Posterior vena cava (tissue), 2 donors: ENCODE results near the gene MAD1L1. TPM values are rescaled to one million over a fixed set of nuclear protein-coding genes. Genes with fewer than 3 reads are reported as not detected.
A peak's percentile ranks its signal among the peaks of the same experiment; 100 is the strongest.

Experiments
- DNase-seq: peaks from one replicate; pipeline ENCODE4 v3.0.0-alpha.2; 2020; ENCODE audit warnings: low spot score
- intact Hi-C, 2 donors: fragments of 100-400 bp; cut with DNase I; formaldehyde crosslinking; loops; one replicate each; pipeline versions ENCODE4 v1.14.1 to v1.14.2; 2022 to 2023
- total RNA-seq, 2 donors: library from RNA; stranded (reverse); fragmentation: NEBNext Ultra II Directional; extraction: Animal tissue kit (Norgen Biotek cat#: 25700); gene quantifications; one replicate each; pipeline ENCODE4 v1.2.1, GENCODE V29; 2021
- donor health status: DM: yes; HTN: yes; CAD: no.
- donor health status: DM: yes; HTN: yes; CAD: no.

MAD1L1 gene
- total RNA-seq, 2 donors from 2014 or later: 17.3 to 24.7 TPM

DNA sequence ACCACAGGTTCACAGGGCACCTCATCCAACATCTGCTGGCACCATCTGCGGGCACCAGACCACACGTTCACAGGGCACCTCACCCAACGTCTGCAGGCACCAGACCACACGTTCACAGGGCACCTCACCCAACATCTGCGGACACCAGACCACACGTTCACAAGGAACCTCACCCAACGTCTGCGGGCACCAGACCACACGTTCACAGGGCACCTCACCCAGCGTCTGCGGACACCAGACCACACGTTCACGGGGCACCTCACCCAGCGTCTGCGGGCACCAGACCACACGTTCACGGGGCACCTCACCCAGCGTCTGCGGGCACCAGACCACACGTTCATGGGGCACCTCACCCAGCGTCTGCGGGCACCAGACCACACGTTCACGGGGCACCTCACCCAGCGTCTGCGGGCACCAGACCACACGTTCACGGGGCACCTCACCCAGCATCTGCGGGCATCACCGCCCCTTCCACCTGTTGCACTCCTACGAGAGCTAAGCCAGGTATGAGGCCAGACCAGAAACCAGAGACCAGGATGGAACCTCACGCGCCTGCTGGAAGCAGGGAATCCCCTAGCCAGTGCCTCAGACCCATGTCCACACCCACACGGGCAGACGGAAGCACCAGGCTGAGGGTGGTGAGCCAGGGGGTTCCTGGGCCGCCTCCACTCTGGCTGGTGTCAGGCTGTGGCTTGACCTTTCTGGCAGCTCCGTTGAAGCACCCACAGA lies 182.8 kb downstream of the MAD1L1 start:
- peak; percentile 13 for DNase-seq
- intact Hi-C loops: no loop called here

DNA sequence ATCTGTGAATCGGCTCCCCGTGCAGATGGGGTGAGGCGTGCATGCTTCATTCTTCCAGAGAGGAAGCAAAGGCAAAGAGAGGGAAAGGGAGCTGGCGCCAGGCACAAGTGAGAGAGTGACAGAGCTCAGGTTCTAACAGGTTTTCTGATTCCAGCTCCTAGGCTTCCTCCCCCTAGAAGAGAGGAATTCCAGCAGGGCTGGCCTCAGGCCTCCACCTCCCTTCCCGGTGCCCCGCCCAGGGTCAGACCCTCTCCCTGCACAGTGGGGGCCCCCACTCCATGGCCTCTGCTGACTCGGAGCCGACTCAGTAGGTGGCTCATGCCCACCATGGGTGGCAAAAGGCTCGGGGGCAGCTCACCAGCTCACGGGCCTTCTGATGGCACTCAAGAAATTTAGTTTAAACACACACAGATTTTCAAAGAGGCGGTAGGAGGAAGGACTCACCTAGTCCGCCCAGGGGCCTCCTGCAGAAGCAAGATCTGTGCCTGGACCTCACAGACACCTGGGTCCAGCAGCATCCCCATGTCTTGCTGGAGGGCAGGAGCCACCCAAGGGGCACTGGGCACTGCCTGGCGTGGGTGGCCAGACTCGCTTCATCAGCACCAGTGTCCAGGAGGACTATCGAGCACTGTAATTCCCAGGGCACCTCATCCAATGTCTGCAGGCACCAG lies 183.5 kb downstream of the MAD1L1 start:
- peak; percentile 76 for DNase-seq
- intact Hi-C loops: no loop called here

DNA sequence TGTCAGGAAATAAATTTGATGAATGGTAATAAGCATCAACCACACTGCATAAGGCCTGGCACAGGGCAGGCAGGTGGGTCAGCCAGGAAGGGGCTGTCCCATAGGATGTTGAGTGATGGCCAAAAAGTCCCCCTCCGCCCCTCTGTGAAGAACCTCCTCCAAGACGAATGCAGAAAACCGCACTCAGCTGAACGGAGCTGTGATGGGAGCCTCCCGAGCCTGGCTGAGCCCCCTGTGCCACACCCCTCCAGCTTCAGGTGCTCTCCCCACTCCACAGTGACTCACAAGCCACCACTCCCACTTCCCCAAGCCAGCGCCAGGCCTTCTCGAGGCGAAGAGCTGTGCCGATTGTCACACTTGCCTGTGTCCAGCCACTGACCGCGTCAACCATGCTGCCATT lies 184.2 kb downstream of the MAD1L1 start:
- DNase-seq: peak; percentile 53

DNA sequence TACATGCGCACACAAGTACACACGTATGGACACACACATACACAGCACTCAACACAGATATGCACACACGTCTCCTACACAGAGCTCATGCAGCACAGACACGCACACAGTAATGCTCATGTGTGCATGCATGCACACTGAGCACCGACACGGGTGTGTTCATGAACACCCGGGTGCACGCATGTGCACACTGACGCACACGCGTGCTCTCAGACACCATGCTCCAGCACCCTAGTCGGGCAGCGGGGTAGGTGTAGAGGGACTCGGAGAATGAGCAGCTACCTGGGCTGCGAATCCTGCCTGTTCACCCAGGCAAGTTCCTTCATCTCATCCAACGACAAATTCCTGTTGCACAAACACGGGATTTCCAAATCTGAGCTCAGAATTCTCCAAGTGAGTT lies 184.7 kb downstream of the MAD1L1 start:
- peak; percentile 53 for DNase-seq
- intact Hi-C loops: no loop called here

More for the DNA sequence above, 184.2 kb downstream of the MAD1L1 start:
- intact Hi-C loops: no loop called here

DNA sequence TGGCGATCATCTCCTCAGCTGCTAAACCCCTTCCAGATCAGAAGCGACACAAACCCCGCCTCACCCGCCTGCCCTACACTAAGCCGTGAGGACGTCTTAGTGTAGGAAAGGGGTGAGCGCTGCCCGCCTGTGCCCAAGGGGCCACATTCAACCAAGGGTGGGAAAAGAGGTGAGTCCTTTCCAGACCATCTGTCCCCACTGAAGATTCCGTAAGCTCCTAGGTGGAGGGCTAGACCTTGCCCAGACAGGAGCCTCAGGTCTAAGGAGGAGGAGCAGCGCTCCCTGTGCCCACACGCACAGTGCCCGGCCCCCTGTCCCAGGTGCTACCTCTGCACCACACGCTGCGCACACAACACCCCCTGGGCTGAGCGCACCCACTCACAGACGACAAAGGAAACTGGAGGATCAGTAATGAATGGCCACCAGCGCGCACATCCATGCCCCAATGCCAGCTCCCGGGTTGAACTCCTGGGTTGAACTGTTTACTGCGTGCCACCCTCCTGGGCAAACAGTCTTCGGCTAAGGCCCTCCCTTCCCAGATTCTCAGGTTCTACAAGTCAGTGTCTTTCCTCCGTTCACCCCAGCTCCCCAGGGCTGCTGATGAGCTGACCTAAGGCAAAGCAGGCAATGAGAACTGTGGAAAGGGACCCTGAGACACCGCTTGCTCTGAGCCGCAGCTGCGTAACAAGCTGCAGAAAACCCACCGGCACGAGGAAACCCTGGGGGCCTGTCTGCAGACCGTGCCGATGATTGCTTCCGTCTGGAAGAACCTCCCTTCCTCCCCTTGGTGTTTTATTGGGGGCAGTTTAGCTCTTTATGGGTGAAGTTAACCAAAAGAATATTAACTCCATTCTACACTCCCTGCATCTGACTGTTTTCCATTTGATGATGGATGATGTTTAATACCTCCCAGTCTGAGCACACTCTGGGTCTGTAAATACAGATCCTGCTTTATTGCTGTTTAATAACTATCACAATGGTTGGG lies 185.9 kb downstream of the MAD1L1 start:
- DNase-seq: peak; percentile 62

DNA sequence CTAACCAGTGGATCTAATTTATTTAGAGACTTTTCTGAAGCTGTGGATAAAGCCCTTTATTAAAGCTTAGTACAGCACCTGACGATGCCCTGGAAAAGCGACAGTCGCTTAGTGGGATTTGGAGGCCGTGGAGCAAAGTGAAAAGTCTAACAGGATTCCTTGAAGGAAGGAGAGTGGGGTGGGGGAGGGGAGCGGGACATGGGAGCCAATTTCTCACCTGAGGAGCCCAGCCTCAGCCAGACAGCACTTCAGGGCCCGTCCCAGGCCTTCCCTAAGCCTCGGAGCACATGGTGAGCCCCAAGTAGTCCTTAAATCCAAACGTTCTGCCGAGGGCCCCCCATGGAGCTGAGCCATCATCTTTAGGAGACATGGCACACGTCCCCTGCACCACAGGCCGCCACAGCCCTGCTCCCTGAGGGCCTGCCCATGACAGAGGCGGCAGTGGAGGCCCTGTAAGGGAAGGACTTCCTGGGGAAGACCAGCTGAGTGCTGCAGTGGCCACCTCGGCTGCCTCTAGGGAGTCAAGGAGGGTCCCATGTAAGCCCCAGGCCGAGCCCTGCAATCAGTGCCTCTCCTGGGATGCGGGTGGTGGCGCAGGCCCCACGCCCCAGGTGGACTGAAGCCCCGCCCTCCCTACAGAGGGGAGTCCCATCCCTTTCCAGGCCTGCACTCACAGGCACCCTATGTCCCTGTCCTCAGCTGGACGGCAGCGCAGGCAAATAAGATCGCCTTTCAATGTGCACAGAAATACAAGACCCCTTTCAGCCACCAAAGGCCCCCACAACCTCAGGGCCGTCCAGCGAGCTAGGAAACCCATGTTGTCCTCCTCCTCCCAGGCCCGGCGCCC lies 187.0 kb downstream of the MAD1L1 start:
- intact Hi-C loops: no loop called here
- peak; percentile 75 for DNase-seq

More for the DNA sequence above, 185.9 kb downstream of the MAD1L1 start:
- intact Hi-C loops: no loop called here

DNA sequence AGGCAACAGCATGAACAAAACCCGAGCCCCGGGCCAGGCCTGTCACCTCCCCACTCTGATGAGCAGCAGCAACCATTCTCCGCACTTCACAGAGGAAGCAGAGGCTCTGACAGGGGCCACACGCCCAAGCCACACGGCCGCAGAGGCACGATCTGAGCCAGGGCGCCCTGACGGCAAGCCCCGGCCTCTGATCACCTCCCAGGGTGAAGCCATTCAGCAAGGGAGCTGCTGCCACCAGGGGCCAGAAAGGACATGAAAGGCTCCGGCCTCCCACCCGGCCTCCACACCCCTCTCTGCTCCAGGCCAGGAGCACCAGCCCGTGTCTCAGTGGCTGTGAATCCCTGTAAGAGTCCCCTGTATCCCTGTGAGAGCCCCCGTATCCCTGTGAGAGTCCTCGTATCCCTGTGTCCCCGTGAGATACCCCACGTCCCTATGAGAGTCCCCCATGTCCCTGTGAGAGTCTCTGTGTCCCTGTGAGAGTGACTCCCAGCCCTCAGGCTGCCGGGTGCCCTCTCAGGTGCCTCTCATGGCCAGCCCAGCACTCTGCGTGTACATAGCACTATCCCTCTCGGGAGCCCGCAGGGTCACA lies 187.8 kb downstream of the MAD1L1 start:
- intact Hi-C loops: no loop called here
- DNase-seq: peak; percentile 69

DNA sequence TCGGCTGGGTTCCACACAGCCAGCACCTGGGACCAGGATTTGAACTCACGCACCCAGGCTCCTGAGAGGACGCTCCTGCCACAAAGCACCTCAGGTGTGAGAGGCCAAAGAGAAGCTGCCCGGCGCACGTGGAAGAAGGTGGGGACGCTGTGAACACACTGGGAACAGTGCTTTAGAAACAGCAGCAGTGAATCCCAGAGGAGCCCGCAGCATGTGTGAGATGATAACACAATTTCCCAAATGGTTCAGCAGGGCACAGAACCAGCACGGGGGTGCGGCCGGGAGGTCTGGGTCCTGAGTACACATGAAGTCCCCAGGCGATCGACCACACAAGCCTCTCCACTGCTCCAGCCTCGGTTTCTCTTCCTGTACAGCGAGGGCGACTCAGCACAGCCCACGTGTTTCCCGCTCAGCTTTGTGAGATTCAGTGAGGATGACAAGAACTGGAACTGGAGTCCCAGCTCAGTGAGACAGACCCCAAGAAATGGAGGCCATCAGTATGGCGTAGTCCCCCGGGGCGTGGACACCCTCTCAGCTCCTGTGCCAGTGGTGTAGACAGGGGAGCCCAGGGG lies 188.3 kb downstream of the MAD1L1 start:
- peak; percentile 77 for DNase-seq

DNA sequence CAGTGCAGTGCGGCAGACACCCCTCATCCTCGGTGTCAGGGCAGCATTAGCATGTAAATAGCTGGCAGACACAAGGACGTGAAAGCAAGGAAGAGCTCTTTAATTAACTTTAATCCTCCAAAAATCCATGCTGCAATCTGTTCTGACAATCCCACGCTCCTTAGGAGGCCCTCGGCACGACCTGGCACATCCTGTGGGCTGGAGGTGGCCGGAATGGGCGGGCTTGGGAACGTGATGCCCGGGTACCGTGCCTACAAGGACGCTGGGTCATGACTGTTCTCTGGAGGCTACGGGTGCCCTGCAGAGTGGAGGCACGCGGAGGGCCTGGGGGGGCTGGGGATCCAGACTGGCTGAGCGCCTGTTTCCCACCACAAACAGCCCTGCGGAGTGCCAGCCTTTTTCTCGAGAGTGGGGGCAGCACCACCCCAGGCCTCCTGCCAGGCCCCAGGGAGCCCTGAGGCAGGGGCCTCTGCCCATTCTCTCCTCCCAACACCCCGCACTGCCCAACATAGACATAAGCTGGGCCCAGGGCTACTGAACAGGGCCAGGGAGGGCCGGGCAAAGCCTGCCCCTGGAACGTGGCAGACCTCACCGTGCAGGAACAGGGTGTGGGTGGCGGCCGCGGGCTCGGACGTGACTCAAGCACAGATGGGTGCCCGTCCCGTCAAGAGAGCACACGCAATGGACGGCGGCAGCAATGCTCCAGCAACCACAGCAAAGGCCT lies 189.3 kb downstream of the MAD1L1 start:
- intact Hi-C loops: loop anchor here in 1 of 2 donors (2.0 kb wide), 1 partner anchor 41 kb away; no protein-coding TSS in a partner anchor
- peak; percentile 67 for DNase-seq

More for the DNA sequence above, 188.3 kb downstream of the MAD1L1 start:
- intact Hi-C loops: no loop called here

DNA sequence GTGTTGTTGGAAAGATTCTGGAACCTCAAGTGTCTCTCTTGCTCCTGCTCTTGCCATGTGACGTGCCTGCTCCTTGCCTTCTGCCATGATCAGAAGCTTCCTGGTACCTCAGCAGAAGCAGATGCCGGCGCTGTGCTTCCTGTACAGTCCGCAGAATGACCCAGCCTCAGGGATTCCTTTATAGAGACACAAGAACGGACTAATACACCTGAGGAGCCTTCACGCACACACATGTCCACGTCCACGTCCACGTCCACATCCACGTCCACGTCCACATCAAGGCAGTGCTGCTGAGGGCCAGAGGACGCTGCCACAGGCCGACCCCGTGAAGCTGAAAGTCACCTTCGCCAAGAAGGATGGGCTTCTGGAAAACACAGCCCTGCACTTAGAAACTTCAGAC lies 190.1 kb downstream of the MAD1L1 start:
- intact Hi-C loops: loop anchor here in 1 of 2 donors (2.0 kb wide), 1 partner anchor 40 kb away; no protein-coding TSS in a partner anchor
- peak; percentile 29 for DNase-seq

DNA sequence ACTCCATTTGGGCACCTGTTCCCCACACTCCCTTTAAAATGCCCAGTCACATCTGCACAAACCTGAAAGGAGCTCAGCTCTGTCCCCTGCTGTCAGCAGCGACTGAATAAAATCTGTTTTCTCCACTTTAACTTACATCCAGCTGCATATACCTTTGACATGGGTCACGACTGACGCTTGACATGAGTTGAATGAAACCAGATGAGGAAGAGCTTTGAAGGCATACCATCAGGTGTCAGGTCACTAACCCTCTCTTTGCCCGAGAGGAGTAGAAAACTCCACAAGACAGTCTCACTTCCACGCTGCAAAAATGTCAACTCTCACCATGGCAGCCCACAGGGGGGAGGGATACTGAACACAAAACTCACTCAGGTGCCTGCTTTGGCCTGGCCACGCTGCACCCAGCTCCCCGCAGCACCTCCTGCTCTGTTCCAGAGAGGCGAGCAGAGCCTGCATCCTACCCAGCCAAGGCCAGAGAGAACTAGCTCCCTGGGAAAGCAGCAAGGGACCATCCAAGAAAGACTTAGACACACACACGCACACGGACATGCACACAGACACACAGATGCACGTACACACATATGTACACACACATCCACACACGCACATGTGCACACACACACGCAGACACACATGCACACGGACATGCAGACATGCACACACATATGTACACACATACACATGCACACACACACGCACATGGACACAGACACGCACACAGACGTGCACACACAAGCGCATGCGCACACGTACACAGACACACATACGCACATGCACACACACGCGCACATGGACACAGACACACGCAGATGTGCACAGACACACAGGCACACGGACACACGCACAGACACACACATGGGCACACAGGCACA lies 191.0 kb downstream of the MAD1L1 start:
- DNase-seq: peak; percentile 30

DNA sequence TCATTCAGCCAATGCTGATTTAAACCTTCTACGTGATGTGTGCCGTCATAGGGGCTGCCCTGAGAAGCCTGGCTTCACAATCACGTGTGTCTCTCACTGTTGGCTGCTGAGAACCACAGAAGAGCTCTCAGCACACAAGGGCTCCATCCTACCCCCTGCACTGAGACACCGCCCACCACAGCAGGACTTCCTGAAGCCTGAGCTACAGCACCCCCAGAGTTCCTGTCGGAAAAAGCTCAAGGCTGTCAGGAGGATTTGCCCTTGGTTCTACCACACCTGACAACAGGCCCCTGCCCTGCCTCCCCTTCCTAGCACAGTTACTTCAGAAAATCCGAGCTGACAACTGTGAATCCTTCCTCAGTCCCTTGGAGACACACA lies 191.9 kb downstream of the MAD1L1 start:
- peak; percentile 31 for DNase-seq
- intact Hi-C loops: no loop called here

More for the DNA sequence above, 191.0 kb downstream of the MAD1L1 start:
- intact Hi-C loops: loop anchor here in 1 of 2 donors (2.0 kb wide), 1 partner anchor 39 kb away; no protein-coding TSS in a partner anchor

DNA sequence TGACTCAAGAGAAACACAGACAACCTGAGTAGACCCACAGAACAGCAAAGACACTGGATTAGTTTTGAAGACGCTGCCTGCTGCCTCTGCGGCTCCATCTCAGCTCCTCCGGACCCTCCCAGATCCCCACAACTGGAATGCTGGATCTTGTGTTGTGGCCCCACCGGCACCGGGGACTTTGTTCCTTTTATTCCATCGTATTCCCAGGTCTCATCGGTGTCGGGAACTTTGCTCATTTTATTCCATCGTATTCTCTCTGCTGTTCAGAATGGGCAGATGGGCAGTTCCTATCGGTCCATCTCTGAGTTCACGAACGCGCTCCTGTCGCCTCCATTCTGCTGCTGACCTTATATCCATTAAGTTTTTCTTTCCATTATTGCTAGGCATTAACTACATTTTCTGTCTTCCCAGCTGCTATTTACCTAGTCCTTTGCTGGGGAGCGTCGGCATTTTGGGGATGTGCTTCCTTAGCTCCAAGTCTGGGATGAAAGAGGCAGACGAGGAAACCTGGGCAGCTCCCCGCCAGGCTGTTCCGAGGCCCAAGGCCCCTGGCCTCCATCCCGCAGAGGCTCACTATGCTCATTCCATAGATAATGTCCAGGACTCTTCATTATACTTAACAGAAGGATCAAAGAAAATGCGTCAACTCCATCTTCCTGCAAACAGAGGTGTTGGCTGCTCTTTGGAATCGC lies 192.4 kb downstream of the MAD1L1 start:
- DNase-seq: peak; percentile 45
- intact Hi-C loops: no loop called here

DNA sequence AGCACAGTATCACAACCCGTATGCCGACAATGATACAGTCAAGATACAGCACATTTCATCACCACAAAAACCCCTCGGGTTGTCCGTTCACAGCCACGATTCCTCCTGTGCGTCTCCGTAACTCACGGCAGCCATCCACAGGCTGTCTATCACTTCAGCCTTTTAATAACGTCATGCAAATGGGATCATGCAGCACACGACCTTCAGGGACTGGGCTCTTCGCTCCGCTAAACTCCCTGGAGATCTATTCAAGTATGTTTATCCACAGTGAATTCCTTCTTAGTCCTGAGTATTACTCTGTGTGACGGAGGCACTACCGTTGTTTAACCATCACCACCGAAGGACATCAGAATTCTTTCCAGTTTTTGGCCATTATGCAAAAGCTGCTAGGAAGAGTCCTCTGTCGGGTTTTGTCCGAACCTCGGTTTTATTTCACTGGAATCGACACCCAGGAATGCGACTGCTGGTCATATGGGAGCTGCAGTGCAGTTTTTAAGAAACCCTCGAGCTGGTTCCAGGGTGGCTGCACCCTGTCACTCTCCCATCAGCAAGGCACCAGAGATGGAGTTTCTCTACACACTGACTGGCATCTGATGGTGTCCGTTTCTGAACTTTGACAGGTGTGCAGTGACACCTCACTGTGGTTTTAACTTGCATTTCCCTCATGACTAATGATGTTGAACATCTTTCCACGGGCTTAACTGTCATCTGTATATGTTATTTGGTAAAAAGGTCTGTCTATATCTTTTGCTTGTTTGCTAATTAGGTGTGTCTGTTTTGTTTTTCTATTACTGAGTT lies 193.6 kb downstream of the MAD1L1 start:
- intact Hi-C loops: no loop called here
- DNase-seq: peak; percentile 16
